Kidney (tissue), 14 donors: ENCODE results near the gene B3GALT6. TPM values are rescaled to one million over a fixed set of nuclear protein-coding genes. Genes with fewer than 3 reads are reported as not detected.

Experiments used
- DNase-seq, 5 donors: peaks; one replicate each; pipeline ENCODE4 v3.0.0-alpha.2; 2013 to 2020
- FAIRE-seq: peaks from 2 replicates; lab custom pipeline; 2012; peaks lifted over from hg19 to GRCh38; lab: Jason Lieb, UNC
- H3K27ac ChIP-seq, 2 donors: one replicate each; pipeline ENCODE4 v1.7.0; 2013; ENCODE audit warnings: low read depth in 2 of 2, low read length in 2 of 2, inconsistent platforms in 1 of 2
- H3K27me3 ChIP-seq: one replicate; pipeline ENCODE4 v1.7.1; 2013; ENCODE audit warnings: low read length, inconsistent platforms; ENCODE audit not compliant: control insufficient read depth, insufficient read depth
- H3K36me3 ChIP-seq, 3 donors: one replicate each; pipeline versions ENCODE4 v1.7.0 to v1.7.1; 2013; ENCODE audit warnings: low read length in 3 of 3, control low read depth in 1 of 3, inconsistent platforms in 1 of 3; ENCODE audit not compliant: insufficient read depth in 3 of 3, control insufficient read depth in 2 of 3
- H3K4me1 ChIP-seq, 3 donors: one replicate each; pipeline versions ENCODE4 v1.7.0 to v1.7.1; 2013; ENCODE audit warnings: low read length in 3 of 3, inconsistent platforms in 1 of 3, low read depth in 1 of 3; ENCODE audit not compliant: control insufficient read depth in 2 of 3, insufficient read depth in 2 of 3
- H3K4me3 ChIP-seq, 3 donors: one replicate each; pipeline versions ENCODE4 v1.7.0 to v1.8.1; 2013; ENCODE audit warnings: low read length in 3 of 3, control low read depth in 1 of 3, inconsistent platforms in 1 of 3
- H3K9ac ChIP-seq, 3 donors: one replicate each; pipeline versions ENCODE4 v1.7.0 to v1.7.1; 2013; ENCODE audit warnings: low read length in 3 of 3, control low read depth in 1 of 3, inconsistent platforms in 1 of 3
- H3K9me3 ChIP-seq, 3 donors: one replicate each; pipeline versions ENCODE4 v1.7.0 to v1.7.1; 2013; ENCODE audit warnings: low read length in 3 of 3, control low read depth in 1 of 3, inconsistent platforms in 1 of 3; ENCODE audit not compliant: control insufficient read depth in 2 of 3, insufficient read depth in 1 of 3
- intact Hi-C: fragments of 100-400 bp; cut with DNase I; formaldehyde crosslinking; loops from one replicate; pipeline ENCODE4 v1.11.1; 2022
- polyA plus RNA-seq: library from polyadenylated mRNA; stranded (reverse); fragments of 350-450 nt; fragmentation: Illumina TruSeq; extraction: RNeasy Lipid Tissue Mini Kit (QIAGEN cat#74804); gene quantifications from one replicate; pipeline ENCODE4 v1.2.3, GENCODE V29; 2014; ENCODE audit warnings: low read depth, low replicate concordance; ENCODE audit not compliant: insufficient read depth
- total RNA-seq: library from RNA; stranded (reverse); fragmentation: NEBNext Ultra II Directional; extraction: Animal tissue kit (Norgen Biotek cat#: 25700); gene quantifications from one replicate; pipeline ENCODE4 v1.2.1, GENCODE V29; 2021
- TF ChIP-seq, protein P1 (sequence below): IDR thresholded peaks from 3 replicates; pipeline ENCODE4 v1.5.1; 2012; ENCODE audit warnings: mild to moderate bottlenecking, moderate library complexity, borderline replicate concordance; ENCODE audit not compliant: insufficient read depth; ENCODE audit errors: extremely low read depth
- donor health status: control.
- donor health status: control.
- donor health status: control.
- donor health status: control.
- donor health status: control.
- donor health status: DM: yes; HTN: yes; CAD: no.
- donor health status: Normal renal cell carcinoma (clear cell type).

The B3GALT6 gene
- total and polyA plus RNA-seq, 2 donors from 2014 or later = 13.7 to 20.3 TPM

DNA sequence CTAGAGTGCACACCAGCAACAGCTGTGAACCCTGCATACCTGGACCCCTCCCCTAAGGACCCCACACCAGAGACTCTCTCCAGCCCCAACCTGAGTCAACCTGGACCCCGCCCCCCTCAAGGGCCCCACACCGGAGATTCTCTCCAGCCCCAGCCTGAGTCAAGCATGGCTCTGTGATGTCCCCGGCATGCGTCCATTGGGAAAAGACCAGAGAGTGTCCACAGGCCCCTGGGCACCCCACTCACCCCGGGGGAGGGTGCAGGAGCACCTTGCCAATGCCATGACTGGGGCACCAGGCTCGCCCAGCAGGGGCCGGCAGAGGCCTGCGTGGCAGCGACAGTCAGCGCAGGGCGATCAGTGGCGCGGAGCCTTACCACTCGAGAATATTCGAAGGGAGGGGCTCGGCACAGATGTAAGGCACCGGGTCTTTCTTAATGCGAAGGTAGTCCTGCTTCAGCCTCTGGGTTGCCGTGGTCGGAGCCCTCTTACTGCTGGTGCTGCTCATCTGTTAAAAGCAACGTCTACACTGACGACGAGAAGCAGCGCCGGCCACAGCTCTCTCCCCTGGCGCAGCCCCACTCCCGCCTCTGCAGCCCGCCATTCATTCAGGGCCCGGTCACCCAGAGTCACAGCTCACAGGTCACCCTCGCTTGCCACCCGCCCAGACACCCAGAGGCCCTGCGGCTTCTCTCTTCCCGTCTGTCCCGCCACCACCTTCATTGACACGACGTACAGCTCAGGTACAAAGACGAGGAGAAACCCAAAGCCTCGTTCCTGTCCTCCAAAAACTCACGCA, 35.6 kb downstream of the B3GALT6 start:
- FAIRE-seq = no peak

DNA sequence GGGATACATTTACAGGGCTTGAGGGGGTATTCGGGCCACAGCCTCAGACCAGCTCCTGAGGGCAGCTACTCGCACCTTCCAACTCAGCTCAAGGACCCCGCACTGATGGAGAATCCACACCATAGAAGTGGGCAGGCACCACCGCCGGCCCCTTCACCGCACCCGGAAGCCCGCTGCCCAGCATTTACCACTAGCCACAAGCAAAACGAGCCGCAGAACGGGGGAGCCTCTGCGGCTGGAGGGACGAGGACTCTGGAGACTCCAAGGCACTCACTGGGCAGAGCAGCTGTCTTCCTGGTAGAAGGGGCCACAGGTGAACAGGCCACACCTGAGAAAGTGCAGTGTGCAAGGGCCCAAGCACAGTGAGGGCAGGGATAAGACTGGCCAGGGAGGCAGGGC, 36.2 kb downstream of the B3GALT6 start:
- H3K27ac ChIP-seq = no peak overlapping the region
- no peaks in the 10 kb centered on the region for H3K27me3 ChIP-seq
- H3K4me1 ChIP-seq = peaks cover 0 to 27% (median 25%) of the 10 kb centered on the region in 3 donors
- H3K9ac ChIP-seq = no peak overlapping the region
- intact Hi-C loops = no loop called here
- H3K9me3 ChIP-seq = no peaks in the 10 kb centered on the region
- DNase-seq (peak in 1 of 5 donors; percentile 50), FAIRE-seq (no peak)
- peaks cover 2 to 7% (median 3%) of the 10 kb centered on the region in 3 donors for H3K36me3 ChIP-seq
- H3K4me3 ChIP-seq = no peak overlapping the region
- TF ChIP-seq, protein P1, sequence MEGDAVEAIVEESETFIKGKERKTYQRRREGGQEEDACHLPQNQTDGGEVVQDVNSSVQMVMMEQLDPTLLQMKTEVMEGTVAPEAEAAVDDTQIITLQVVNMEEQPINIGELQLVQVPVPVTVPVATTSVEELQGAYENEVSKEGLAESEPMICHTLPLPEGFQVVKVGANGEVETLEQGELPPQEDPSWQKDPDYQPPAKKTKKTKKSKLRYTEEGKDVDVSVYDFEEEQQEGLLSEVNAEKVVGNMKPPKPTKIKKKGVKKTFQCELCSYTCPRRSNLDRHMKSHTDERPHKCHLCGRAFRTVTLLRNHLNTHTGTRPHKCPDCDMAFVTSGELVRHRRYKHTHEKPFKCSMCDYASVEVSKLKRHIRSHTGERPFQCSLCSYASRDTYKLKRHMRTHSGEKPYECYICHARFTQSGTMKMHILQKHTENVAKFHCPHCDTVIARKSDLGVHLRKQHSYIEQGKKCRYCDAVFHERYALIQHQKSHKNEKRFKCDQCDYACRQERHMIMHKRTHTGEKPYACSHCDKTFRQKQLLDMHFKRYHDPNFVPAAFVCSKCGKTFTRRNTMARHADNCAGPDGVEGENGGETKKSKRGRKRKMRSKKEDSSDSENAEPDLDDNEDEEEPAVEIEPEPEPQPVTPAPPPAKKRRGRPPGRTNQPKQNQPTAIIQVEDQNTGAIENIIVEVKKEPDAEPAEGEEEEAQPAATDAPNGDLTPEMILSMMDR = no peak

More for the DNA sequence above, 35.6 kb downstream of the B3GALT6 start:
- Histone ChIP-seq H3K4me3 (no peak overlapping the region), H3K36me3 (peaks cover 2 to 13% (median 8%) of the 10 kb centered on the region in 3 donors), H3K9me3 (no peaks in the 10 kb centered on the region), H3K27me3 (no peaks in the 10 kb centered on the region), H3K9ac (no peak overlapping the region), H3K27ac (no peak overlapping the region), H3K4me1 (peaks cover 0 to 26% (median 25%) of the 10 kb centered on the region in 3 donors)
- intact Hi-C loops = no loop called here
- TF ChIP-seq, protein P1 = no peak
- peak in 1 of 5 donors; percentile 65 for DNase-seq

DNA sequence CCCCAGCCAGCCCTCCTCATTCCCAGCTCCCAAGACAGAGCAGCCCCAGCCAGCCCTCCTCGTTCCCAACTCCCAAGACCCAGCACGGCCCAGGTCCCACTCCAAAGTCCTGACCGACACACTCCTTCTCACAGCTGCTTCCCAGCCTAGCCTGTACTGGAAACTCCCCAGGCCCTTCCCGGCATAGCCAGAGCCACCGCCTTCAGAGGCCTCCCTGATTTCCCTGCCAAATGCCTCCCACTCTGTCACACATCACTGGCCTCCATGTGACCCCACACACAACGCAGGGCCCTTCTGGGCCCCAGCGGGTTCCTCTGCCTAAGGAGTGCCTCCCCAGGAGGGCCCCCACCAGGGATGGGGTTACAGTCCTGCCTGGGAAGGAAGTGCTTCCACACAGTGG, 38.8 kb downstream of the B3GALT6 start:
- Histone ChIP-seq H3K27me3 (no peaks in the 10 kb centered on the region), H3K36me3 (peaks cover 0 to 5% (median 2%) of the 10 kb centered on the region in 3 donors), H3K27ac (peak overlapping the region in 1 of 2 donors; percentile 4), H3K9ac (peak overlapping the region in 1 of 3 donors; percentile 22), H3K9me3 (no peaks in the 10 kb centered on the region), H3K4me3 (peak overlapping the region in 2 of 3 donors; percentile 16 to 25), H3K4me1 (peaks cover 0 to 29% (median 25%) of the 10 kb centered on the region in 3 donors)
- TF ChIP-seq, protein P1 = no peak
- DNase-seq (peak in 1 of 5 donors; percentile 72), FAIRE-seq (no peak)
- intact Hi-C loops = no loop called here
